22Rv1 (cell line): ENCODE data around the gene ASMT.

Experiments
- H3K27ac ChIP-seq: fragments of 450-650 bp; 2 replicates; pipeline ENCODE4 v1.5.1; 2017
- ZFX ChIP-seq: fragments of 450-650 bp; IDR thresholded peaks from 2 replicates; pipeline ENCODE4 v1.6.1; 2017; ENCODE audit warnings: antibody characterized with exemption, borderline replicate concordance
- TF ChIP-seq, protein P1 (sequence below): fragments of 450-650 bp; IDR thresholded peaks from 2 replicates; pipeline ENCODE4 v1.5.1; 2017; ENCODE audit warnings: mild to moderate bottlenecking

ASMT gene

DNA sequence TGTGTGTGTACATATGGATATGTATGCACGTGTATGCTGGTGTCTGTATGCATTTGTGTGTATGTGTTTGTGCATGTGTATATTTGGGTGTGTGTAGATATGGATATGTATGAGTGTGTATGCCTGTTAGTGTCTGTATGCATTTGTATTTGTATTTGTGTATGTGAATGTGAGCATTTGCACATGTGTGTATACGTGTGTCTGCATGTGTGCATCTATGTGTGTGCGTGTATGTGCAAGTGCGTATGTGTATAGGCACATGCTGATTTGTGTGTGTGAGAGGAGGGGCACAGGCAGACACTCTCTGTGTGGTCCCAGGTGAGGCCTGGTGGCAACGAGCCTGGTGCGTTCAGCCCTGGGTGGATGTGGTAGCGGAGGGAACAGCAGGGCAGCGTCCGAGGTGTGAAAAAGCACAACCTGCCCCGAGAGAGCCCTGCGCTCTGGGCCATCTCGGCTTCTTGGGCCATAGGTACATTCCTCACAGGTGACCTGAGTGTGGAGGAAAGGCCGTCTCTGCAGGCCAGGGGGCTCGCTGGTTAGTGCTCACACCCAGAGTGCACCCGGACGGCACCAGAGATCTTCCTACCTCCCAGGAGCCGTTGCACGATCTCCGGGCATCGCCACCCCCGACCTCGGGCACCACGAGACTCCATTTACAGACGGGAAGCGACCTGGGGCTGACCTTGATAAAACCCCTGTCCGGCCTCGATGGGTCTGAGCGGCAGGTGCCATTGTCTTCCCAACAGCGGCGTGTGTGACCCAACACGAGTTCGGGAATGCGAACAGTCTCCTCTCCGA is 45.0 kb downstream of the ASMT start:
- TF ChIP-seq ZFX: no peak
- TF ChIP-seq, protein P1, sequence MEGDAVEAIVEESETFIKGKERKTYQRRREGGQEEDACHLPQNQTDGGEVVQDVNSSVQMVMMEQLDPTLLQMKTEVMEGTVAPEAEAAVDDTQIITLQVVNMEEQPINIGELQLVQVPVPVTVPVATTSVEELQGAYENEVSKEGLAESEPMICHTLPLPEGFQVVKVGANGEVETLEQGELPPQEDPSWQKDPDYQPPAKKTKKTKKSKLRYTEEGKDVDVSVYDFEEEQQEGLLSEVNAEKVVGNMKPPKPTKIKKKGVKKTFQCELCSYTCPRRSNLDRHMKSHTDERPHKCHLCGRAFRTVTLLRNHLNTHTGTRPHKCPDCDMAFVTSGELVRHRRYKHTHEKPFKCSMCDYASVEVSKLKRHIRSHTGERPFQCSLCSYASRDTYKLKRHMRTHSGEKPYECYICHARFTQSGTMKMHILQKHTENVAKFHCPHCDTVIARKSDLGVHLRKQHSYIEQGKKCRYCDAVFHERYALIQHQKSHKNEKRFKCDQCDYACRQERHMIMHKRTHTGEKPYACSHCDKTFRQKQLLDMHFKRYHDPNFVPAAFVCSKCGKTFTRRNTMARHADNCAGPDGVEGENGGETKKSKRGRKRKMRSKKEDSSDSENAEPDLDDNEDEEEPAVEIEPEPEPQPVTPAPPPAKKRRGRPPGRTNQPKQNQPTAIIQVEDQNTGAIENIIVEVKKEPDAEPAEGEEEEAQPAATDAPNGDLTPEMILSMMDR: no peak
- no peak overlapping the region for H3K27ac ChIP-seq

DNA sequence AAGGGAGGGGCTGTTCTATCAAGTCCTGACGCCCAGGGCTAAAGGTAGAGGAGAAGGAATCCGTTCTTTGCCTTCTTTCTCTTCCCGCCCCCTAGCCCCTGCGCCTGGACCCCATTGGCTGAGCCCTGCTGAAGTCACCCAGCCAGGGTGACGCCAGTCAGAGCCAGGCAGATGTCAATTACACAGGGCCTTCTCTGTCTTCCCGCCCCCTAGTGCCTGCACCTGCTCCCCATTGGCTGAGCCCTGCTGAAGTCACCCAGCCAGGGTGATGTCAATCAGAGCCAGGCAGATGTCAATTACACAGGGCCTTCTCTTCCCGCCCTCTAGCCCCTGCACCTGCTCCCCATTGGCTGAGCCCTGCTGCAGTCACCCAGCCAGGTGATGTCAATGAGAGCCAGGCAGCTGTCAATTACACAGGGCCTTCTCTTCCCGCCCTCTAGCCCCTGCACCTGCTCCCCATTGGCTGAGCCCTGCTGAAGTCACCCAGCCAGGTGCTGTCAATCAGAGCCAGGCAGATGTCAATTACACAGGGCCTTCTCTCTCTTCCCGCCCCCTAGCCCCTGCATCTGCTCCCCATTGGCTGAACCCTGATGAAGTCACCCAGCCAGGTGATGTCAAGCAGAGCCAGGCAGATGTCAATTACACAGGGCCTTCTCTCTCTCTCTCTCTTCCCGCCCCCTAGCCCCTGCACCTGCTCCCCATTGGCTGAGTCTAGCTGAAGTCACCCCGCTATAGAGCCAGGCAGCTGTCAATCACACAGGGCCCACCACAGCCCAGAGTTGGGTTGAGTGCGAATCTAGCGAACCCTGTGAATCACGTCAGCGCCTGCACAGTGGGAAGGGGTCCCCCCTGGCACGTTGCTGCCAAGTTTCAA is 46.4 kb downstream of the ASMT start:
- H3K27ac ChIP-seq: no peak overlapping the region
- no peak for TF ChIP-seq ZFX
- TF ChIP-seq, protein P1: no peak

DNA sequence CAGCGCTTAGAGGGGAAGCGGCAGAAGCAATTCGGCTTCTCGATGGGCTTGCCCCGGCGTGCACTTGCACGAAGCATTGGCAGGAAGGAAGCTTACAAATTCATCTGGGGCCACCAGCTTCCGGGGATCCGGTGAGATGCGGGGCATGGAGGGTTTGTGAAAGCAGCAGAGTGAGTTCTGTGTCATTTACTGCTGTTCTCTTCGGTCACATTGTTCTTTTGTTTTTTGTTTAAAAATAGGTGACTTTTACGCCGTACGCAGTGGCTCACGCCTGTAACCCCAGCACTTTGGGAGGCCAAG is 47.0 kb downstream of the ASMT start:
- no peak overlapping the region for H3K27ac ChIP-seq
- TF ChIP-seq ZFX: no peak
- TF ChIP-seq, protein P1: no peak

DNA sequence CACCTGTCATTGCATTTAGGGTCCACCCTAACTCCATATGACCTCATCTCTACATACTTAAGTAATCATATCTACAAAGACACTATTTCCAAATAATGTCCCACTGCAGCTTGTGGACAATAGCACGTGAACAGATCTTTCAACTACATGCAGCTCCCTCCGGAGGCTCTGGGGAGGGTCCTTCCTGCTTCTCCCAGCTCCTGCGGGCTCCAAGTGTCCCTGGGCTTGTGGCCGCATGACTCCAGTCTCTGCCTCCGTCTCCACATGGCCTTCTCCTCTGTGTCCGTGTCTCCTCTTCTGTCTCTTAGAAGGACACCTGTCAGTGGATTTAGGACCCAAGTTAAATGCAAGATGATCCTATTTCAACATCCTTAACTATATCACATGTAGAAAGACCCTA is 52.7 kb downstream of the ASMT start:
- H3K27ac ChIP-seq: no peak overlapping the region
- no peak for TF ChIP-seq ZFX
- TF ChIP-seq, protein P1: no peak

DNA sequence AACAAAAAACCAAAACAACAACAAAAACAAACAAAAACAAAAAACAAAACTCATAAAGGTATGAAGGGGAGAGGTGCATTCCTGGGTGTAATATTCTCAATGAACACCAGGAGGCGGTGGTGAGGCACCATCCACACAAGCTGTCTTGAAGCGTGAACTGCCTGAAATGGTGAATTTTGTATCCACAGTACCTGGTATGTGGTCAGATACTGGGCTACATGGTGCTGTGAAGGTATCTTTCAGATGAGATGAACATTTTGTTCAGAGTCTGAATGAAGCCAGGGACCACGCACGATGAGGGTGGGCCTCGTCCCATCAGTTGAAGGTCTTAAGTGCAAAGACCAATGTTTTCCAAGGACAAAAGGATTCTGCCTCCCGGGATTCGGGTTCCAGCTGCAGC is 58.5 kb downstream of the ASMT start:
- TF ChIP-seq, protein P1: peak; percentile 87
- TF ChIP-seq ZFX: no peak
- H3K27ac ChIP-seq: no peak overlapping the region

DNA sequence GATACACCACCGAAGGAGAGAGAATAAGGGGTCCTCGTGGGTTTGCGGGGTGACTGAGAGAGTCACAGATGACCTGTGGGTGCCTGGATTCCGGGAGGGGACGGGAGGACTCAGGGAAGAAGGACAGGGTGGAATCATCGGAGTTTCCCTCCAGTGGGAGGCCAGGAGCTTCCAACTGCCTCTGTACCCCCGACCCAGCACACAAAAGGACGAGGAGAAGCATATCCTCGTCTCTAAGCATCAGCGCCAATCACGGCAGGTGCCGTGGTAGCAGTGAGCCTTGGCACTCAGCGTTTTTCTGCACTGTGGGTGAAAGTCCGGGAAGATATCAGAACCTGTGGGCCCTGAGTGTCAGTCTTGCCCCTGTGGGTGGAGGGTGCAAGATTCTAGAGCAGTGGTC is 62.0 kb downstream of the ASMT start:
- H3K27ac ChIP-seq: no peak overlapping the region
- TF ChIP-seq ZFX: no peak
- TF ChIP-seq, protein P1: no peak

DNA sequence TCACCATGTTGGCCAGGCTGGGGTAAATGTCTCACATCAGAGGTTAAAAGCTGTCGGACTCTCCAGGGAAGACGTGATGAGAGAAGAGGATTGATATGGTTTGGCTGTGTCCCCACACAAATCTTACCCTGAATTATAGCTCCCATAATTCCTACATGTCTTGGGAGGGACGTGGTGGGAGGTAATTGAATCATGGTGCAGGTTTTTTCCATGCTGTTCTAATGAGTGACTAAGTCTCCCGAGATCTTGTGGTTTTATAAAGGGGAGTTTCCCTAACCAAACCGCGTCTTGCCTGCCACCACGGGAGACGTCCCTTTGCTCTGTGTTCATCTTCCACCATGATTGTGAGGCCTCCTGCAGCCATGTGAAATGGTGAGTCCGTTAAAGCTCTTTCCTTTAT is 64.4 kb downstream of the ASMT start:
- H3K27ac ChIP-seq: no peak overlapping the region
- TF ChIP-seq ZFX: no peak
- TF ChIP-seq, protein P1: no peak
